PFSK-1 (cell line): Measurements from ENCODE around the gene ALG2. TPM values are rescaled to one million over a fixed set of nuclear protein-coding genes. Genes with fewer than 3 reads are reported as not detected.

ENCODE experiments used
- FOXP2 ChIP-seq: optimal IDR thresholded peaks from 2 replicates; pipeline ENCODE3; 2011; ENCODE audit warnings: borderline replicate concordance, control low read depth, inconsistent platforms; ENCODE audit not compliant: insufficient read depth; ENCODE audit errors: extremely low read length, extremely low read depth
- POLR2AphosphoS5 ChIP-seq: IDR thresholded peaks from 2 replicates; pipeline ENCODE4 v1.6.1; 2012; ENCODE audit warnings: low read depth, mild to moderate bottlenecking, control low read depth, low read length, moderate library complexity
- SIN3A ChIP-seq: IDR thresholded peaks from 2 replicates; pipeline ENCODE4 v1.6.1; 2012; ENCODE audit warnings: mild to moderate bottlenecking, low read length, moderate library complexity, borderline replicate concordance; ENCODE audit not compliant: insufficient read depth
- TAF1 ChIP-seq: IDR thresholded peaks from 2 replicates; pipeline ENCODE4 v1.6.1; 2012; ENCODE audit warnings: low read length, control low read depth, borderline replicate concordance; ENCODE audit not compliant: insufficient read depth
- polyA plus RNA-seq: library from polyadenylated mRNA; unstranded; fragments of >200 nt; gene quantifications from one replicate; pipeline ENCODE4 v1.2.1, GENCODE V29; 2012; ENCODE audit warnings: low read depth, missing spikeins; ENCODE audit not compliant: insufficient read length
- TF ChIP-seq, protein P1 (sequence below), 2 experiments: IDR thresholded peaks; 2 replicates each; pipeline versions ENCODE4 v1.6.1 to v1.8.0; 2011 to 2012; ENCODE audit warnings: low read depth in 2 of 2, low read length in 2 of 2, control low read depth in 1 of 2, inconsistent platforms in 1 of 2, mild to moderate bottlenecking in 1 of 2, moderate library complexity in 1 of 2; ENCODE audit not compliant: insufficient read depth in 1 of 2

ALG2 gene
- polyA plus RNA-seq: 27.7 TPM

GRCh38 chr9:99221621-99222415 lies at the start of gene ALG2, which contains the start of gene SEC61B:
Gene ALG2 (minus strand): TSS chr9:99221942. CDS start chr9:99221894, 48 bp downstream.
Gene SEC61B (plus strand): TSS chr9:99222282. CDS start chr9:99222364, 82 bp downstream.
- TF ChIP-seq POLR2AphosphoS5 (peak; percentile 91), FOXP2 (no peak), SIN3A (no peak), TAF1 (peak; percentile 75; the same call in 1 of the 2 replicates)
- TF ChIP-seq, protein P1, sequence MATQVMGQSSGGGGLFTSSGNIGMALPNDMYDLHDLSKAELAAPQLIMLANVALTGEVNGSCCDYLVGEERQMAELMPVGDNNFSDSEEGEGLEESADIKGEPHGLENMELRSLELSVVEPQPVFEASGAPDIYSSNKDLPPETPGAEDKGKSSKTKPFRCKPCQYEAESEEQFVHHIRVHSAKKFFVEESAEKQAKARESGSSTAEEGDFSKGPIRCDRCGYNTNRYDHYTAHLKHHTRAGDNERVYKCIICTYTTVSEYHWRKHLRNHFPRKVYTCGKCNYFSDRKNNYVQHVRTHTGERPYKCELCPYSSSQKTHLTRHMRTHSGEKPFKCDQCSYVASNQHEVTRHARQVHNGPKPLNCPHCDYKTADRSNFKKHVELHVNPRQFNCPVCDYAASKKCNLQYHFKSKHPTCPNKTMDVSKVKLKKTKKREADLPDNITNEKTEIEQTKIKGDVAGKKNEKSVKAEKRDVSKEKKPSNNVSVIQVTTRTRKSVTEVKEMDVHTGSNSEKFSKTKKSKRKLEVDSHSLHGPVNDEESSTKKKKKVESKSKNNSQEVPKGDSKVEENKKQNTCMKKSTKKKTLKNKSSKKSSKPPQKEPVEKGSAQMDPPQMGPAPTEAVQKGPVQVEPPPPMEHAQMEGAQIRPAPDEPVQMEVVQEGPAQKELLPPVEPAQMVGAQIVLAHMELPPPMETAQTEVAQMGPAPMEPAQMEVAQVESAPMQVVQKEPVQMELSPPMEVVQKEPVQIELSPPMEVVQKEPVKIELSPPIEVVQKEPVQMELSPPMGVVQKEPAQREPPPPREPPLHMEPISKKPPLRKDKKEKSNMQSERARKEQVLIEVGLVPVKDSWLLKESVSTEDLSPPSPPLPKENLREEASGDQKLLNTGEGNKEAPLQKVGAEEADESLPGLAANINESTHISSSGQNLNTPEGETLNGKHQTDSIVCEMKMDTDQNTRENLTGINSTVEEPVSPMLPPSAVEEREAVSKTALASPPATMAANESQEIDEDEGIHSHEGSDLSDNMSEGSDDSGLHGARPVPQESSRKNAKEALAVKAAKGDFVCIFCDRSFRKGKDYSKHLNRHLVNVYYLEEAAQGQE (IDR thresholded peaks at IDR 0.05; ENCODE audit: insufficient read depth in 1 of 2, low read depth in 2 of 2, low read length in 2 of 2): 0 out of 4 replicates have a peak, but pooled peaks of 1 of the 2 experiments have one; percentile 39

DNA sequence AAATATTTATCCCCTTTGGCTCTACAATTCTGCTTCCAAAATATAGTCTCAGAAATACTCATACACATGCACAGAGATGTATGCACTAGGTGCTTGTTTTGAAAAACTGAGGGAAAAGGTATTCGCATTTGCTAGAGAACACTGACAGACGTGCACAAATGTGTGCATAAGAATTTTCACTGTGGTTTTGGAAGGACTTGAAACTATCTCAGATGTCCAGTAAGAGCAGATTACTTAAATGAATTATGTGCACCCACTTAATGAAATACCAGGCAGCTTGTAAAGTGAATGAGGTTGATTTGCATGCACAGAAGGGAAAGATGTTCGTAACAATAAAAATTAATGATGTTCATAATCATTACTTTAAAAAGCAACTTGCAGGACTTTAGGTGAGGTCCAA lies 48.7 kb upstream of the ALG2 start:
- no peak for TF ChIP-seq TAF1
- no peak for TF ChIP-seq FOXP2
- no peak for TF ChIP-seq SIN3A
- TF ChIP-seq, protein P1 (IDR thresholded peaks at IDR 0.05; ENCODE audit: insufficient read depth in 1 of 2, low read depth in 2 of 2, low read length in 2 of 2): no peak
- no peak for TF ChIP-seq POLR2AphosphoS5

DNA sequence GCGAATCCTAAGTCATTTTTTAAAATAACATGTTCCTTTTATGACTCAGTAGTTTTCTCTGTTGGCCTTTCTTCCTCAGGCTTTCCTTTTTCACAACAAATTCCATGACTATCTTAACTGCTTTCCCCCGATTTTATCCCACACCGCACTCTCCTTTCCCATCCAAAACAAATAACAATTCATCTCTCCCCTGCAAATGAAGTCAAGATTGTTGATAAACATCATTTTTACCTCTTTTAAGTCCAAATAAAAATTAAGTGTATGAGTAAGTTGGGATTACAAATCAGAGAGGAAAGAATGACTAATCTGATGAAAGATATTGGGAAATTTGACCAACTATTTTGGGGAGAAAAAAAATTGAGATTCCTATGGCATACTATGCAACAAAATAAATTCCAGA lies 47.7 kb upstream of the ALG2 start:
- TF ChIP-seq FOXP2: no peak

- TF ChIP-seq SIN3A (no peak), TAF1 (no peak), POLR2AphosphoS5 (no peak), FOXP2 (no peak)
- TF ChIP-seq, protein P1 (IDR thresholded peaks at IDR 0.05; ENCODE audit: insufficient read depth in 1 of 2, low read depth in 2 of 2, low read length in 2 of 2): no peak
Observed at GRCh38 chr9:99266255-99267023, 44.7 kb upstream of the ALG2 start.

DNA sequence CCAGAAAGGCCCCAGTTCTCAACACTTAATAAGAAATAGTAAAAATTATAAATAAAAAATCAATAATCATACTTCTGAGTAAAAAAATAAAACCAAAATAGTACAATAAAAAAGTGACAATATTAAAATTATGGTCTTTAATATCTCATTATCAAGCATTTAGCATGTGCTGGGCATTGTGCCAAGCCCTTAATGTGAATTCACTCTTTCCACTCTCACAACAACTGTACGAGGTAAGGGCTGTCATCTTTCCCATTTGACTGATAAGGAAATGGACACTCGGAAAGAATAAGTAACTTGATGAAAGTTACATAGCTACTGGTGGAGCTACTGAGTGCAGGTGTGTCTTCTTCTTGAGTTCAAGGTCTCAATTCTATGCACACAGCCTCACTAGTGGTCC lies 43.9 kb upstream of the ALG2 start:
- no peak for TF ChIP-seq FOXP2
- TF ChIP-seq POLR2AphosphoS5: no peak
- TF ChIP-seq, protein P1 (IDR thresholded peaks at IDR 0.05; ENCODE audit: insufficient read depth in 1 of 2, low read depth in 2 of 2, low read length in 2 of 2): no peak
